WTC11 (cell line): ENCODE measurements around the gene FLYWCH2. TPM values are rescaled to one million over a fixed set of nuclear protein-coding genes. Genes with fewer than 3 reads are reported as not detected.

Experiments used
- ELF4 ChIP-seq: sonication (generic); formaldehyde crosslinking; IDR thresholded peaks from 2 replicates; pipeline ENCODE4 v1.8.1; 2022; ENCODE audit warnings: low read depth, mild to moderate bottlenecking, moderate library complexity, missing genetic modification reagents
- ESRRA ChIP-seq: sonication (generic); formaldehyde crosslinking; IDR thresholded peaks from 2 replicates; pipeline ENCODE4 v1.8.1; 2022; ENCODE audit warnings: mild to moderate bottlenecking, missing genetic modification reagents, borderline replicate concordance
- GABPB1 ChIP-seq: sonication (generic); formaldehyde crosslinking; IDR thresholded peaks from 2 replicates; pipeline ENCODE4 v1.8.1; 2023; ENCODE audit warnings: mild to moderate bottlenecking, missing genetic modification reagents
- MXD4 ChIP-seq: fragments of 250-450 bp; sonication (Bioruptor Pico); IDR thresholded peaks from 2 replicates; pipeline ENCODE4 v1.8.0; 2021; ENCODE audit warnings: mild to moderate bottlenecking, moderate library complexity, borderline replicate concordance
- TEAD4 ChIP-seq: sonication (generic); formaldehyde crosslinking; IDR thresholded peaks from 2 replicates; pipeline ENCODE4 v1.8.0; 2022; ENCODE audit warnings: mild to moderate bottlenecking, missing genetic modification reagents
- ZNF232 ChIP-seq: sonication (generic); formaldehyde crosslinking; IDR thresholded peaks from 2 replicates; pipeline ENCODE4 v1.8.0; 2022; ENCODE audit warnings: mild to moderate bottlenecking, missing genetic modification reagents
- ZNF396 ChIP-seq: fragments of 250-450 bp; sonication (Bioruptor Pico); IDR thresholded peaks from 2 replicates; pipeline ENCODE4 v1.8.0; 2021; ENCODE audit warnings: mild to moderate bottlenecking, moderate library complexity, borderline replicate concordance
- total RNA-seq: library from RNA; stranded (reverse); gene quantifications from 3 replicates; pipeline ENCODE4 v1.2.3, GENCODE V29; 2021
- TF ChIP-seq, protein P1 (sequence below): fragments of 250-450 bp; sonication (Bioruptor Pico); IDR thresholded peaks from 2 replicates; pipeline ENCODE4 v2.1.2; 2022; ENCODE audit warnings: mild to moderate bottlenecking, moderate library complexity
- TF ChIP-seq, protein P2 (sequence below): sonication (generic); formaldehyde crosslinking; IDR thresholded peaks from 2 replicates; pipeline ENCODE4 v1.8.1; 2023; ENCODE audit warnings: mild to moderate bottlenecking, missing genetic modification reagents, borderline replicate concordance
- TF ChIP-seq, protein P3 (sequence below): sonication (generic); formaldehyde crosslinking; IDR thresholded peaks from 2 replicates; pipeline ENCODE4 v1.8.0; 2023; ENCODE audit warnings: missing genetic modification reagents, mild to moderate bottlenecking, borderline replicate concordance
- TF ChIP-seq, protein P4 (sequence below): sonication (generic); formaldehyde crosslinking; IDR thresholded peaks from 2 replicates; pipeline ENCODE4 v1.8.1; 2023; ENCODE audit warnings: mild to moderate bottlenecking, moderate library complexity, missing genetic modification reagents
- TF ChIP-seq, protein P5 (sequence below): sonication (generic); formaldehyde crosslinking; IDR thresholded peaks from 2 replicates; pipeline ENCODE4 v1.8.1; 2022; ENCODE audit warnings: missing genetic modification reagents, borderline replicate concordance
- TF ChIP-seq, protein P6 (sequence below): fragments of 200-600 bp; IDR thresholded peaks from 2 replicates; pipeline ENCODE4 v1.8.0; 2022; ENCODE audit warnings: antibody characterized with exemption
- TF ChIP-seq, protein P7 (sequence below): fragments of 250-450 bp; sonication (Bioruptor Pico); conservative IDR thresholded peaks from 2 replicates; pipeline ENCODE4 v1.9.0; 2021; ENCODE audit warnings: mild to moderate bottlenecking
- TF ChIP-seq, protein P8 (sequence below): sonication (generic); formaldehyde crosslinking; IDR thresholded peaks from 2 replicates; pipeline ENCODE4 v1.8.0; 2022; ENCODE audit warnings: mild to moderate bottlenecking, missing genetic modification reagents
- TF ChIP-seq, protein P9 (sequence below): fragments of 250-450 bp; sonication (Bioruptor Pico); IDR thresholded peaks from 2 replicates; pipeline ENCODE4 v1.8.0; 2021; ENCODE audit warnings: mild to moderate bottlenecking

Gene FLYWCH2
- total RNA-seq, 1 experiment from 2014 or later: 20.7 TPM

DNA sequence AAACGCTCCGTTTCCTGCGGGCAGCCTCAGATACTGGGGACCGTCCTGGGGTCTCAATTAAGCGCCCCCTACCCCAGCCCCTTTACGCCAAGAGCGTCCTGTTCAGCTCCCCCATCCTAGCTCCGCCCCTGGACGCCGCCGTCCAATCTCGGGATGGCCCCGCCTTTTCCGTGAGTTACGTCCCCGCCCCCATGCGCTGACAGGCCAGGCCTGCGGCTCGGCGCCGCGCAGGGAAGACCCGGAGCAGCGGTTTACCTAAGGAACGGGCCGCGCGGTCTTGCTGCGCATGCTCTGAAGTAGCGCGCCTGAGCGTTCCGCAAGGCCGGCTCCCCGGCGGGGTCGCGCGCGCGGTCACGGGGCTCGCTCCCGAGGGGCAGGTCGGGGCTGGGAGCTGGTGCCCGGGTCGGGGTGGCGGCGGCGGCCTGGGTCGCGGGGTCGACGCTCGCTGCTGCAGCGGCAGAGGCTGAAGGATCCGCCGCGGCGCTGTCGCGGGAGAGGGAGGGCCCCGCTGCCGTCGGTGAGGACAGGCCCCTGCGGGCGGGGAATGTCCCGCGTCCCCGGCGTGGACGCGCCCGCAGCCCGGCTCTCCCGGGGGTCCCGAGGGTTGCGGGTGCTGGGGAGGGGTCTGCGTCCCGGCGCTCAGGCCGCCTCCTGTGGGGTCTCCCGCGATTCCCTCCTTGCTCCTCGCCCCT, 28.8 kb downstream of the FLYWCH2 start, which contains the start of gene FLYWCH1 (continued):
- TF ChIP-seq ELF4 (CRISPR knock-in tag) (no peak), TEAD4 (CRISPR knock-in tag) (no peak), GABPB1 (CRISPR knock-in tag) (no peak), ESRRA (CRISPR knock-in tag) (no peak), ZNF232 (CRISPR knock-in tag) (peak; percentile 54; the same call in 1 of the 2 replicates), ZNF396 (CRISPR knock-in tag) (no peak), MXD4 (no peak)
- TF ChIP-seq, protein P1, sequence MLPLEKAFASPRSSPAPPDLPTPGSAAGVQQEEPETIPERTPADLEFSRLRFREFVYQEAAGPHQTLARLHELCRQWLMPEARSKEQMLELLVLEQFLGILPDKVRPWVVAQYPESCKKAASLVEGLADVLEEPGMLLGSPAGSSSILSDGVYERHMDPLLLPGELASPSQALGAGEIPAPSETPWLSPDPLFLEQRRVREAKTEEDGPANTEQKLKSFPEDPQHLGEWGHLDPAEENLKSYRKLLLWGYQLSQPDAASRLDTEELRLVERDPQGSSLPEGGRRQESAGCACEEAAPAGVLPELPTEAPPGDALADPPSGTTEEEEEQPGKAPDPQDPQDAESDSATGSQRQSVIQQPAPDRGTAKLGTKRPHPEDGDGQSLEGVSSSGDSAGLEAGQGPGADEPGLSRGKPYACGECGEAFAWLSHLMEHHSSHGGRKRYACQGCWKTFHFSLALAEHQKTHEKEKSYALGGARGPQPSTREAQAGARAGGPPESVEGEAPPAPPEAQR (CRISPR knock-in tag): 0 out of 2 replicates have a peak, but pooled peaks have one; percentile 14
- TF ChIP-seq, protein P2, sequence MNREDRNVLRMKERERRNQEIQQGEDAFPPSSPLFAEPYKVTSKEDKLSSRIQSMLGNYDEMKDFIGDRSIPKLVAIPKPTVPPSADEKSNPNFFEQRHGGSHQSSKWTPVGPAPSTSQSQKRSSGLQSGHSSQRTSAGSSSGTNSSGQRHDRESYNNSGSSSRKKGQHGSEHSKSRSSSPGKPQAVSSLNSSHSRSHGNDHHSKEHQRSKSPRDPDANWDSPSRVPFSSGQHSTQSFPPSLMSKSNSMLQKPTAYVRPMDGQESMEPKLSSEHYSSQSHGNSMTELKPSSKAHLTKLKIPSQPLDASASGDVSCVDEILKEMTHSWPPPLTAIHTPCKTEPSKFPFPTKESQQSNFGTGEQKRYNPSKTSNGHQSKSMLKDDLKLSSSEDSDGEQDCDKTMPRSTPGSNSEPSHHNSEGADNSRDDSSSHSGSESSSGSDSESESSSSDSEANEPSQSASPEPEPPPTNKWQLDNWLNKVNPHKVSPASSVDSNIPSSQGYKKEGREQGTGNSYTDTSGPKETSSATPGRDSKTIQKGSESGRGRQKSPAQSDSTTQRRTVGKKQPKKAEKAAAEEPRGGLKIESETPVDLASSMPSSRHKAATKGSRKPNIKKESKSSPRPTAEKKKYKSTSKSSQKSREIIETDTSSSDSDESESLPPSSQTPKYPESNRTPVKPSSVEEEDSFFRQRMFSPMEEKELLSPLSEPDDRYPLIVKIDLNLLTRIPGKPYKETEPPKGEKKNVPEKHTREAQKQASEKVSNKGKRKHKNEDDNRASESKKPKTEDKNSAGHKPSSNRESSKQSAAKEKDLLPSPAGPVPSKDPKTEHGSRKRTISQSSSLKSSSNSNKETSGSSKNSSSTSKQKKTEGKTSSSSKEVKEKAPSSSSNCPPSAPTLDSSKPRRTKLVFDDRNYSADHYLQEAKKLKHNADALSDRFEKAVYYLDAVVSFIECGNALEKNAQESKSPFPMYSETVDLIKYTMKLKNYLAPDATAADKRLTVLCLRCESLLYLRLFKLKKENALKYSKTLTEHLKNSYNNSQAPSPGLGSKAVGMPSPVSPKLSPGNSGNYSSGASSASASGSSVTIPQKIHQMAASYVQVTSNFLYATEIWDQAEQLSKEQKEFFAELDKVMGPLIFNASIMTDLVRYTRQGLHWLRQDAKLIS (CRISPR knock-in tag): no peak
- TF ChIP-seq, protein P3, sequence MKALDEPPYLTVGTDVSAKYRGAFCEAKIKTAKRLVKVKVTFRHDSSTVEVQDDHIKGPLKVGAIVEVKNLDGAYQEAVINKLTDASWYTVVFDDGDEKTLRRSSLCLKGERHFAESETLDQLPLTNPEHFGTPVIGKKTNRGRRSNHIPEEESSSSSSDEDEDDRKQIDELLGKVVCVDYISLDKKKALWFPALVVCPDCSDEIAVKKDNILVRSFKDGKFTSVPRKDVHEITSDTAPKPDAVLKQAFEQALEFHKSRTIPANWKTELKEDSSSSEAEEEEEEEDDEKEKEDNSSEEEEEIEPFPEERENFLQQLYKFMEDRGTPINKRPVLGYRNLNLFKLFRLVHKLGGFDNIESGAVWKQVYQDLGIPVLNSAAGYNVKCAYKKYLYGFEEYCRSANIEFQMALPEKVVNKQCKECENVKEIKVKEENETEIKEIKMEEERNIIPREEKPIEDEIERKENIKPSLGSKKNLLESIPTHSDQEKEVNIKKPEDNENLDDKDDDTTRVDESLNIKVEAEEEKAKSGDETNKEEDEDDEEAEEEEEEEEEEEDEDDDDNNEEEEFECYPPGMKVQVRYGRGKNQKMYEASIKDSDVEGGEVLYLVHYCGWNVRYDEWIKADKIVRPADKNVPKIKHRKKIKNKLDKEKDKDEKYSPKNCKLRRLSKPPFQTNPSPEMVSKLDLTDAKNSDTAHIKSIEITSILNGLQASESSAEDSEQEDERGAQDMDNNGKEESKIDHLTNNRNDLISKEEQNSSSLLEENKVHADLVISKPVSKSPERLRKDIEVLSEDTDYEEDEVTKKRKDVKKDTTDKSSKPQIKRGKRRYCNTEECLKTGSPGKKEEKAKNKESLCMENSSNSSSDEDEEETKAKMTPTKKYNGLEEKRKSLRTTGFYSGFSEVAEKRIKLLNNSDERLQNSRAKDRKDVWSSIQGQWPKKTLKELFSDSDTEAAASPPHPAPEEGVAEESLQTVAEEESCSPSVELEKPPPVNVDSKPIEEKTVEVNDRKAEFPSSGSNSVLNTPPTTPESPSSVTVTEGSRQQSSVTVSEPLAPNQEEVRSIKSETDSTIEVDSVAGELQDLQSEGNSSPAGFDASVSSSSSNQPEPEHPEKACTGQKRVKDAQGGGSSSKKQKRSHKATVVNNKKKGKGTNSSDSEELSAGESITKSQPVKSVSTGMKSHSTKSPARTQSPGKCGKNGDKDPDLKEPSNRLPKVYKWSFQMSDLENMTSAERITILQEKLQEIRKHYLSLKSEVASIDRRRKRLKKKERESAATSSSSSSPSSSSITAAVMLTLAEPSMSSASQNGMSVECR (CRISPR knock-in tag): peak; percentile 13; the same call in 1 of the 2 replicates
- TF ChIP-seq, protein P4, sequence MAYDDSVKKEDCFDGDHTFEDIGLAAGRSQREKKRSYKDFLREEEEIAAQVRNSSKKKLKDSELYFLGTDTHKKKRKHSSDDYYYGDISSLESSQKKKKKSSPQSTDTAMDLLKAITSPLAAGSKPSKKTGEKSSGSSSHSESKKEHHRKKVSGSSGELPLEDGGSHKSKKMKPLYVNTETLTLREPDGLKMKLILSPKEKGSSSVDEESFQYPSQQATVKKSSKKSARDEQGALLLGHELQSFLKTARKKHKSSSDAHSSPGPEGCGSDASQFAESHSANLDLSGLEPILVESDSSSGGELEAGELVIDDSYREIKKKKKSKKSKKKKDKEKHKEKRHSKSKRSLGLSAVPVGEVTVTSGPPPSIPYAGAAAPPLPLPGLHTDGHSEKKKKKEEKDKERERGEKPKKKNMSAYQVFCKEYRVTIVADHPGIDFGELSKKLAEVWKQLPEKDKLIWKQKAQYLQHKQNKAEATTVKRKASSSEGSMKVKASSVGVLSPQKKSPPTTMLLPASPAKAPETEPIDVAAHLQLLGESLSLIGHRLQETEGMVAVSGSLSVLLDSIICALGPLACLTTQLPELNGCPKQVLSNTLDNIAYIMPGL: peak; percentile 72; the same call in 1 of the 2 replicates
- TF ChIP-seq, protein P5, sequence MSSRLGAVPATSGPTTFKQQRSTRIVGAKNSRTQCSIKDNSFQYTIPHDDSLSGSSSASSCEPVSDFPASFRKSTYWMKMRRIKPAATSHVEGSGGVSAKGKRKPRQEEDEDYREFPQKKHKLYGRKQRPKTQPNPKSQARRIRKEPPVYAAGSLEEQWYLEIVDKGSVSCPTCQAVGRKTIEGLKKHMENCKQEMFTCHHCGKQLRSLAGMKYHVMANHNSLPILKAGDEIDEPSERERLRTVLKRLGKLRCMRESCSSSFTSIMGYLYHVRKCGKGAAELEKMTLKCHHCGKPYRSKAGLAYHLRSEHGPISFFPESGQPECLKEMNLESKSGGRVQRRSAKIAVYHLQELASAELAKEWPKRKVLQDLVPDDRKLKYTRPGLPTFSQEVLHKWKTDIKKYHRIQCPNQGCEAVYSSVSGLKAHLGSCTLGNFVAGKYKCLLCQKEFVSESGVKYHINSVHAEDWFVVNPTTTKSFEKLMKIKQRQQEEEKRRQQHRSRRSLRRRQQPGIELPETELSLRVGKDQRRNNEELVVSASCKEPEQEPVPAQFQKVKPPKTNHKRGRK (CRISPR knock-in tag): no peak
- TF ChIP-seq, protein P6, sequence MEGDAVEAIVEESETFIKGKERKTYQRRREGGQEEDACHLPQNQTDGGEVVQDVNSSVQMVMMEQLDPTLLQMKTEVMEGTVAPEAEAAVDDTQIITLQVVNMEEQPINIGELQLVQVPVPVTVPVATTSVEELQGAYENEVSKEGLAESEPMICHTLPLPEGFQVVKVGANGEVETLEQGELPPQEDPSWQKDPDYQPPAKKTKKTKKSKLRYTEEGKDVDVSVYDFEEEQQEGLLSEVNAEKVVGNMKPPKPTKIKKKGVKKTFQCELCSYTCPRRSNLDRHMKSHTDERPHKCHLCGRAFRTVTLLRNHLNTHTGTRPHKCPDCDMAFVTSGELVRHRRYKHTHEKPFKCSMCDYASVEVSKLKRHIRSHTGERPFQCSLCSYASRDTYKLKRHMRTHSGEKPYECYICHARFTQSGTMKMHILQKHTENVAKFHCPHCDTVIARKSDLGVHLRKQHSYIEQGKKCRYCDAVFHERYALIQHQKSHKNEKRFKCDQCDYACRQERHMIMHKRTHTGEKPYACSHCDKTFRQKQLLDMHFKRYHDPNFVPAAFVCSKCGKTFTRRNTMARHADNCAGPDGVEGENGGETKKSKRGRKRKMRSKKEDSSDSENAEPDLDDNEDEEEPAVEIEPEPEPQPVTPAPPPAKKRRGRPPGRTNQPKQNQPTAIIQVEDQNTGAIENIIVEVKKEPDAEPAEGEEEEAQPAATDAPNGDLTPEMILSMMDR: no peak
- TF ChIP-seq, protein P7, sequence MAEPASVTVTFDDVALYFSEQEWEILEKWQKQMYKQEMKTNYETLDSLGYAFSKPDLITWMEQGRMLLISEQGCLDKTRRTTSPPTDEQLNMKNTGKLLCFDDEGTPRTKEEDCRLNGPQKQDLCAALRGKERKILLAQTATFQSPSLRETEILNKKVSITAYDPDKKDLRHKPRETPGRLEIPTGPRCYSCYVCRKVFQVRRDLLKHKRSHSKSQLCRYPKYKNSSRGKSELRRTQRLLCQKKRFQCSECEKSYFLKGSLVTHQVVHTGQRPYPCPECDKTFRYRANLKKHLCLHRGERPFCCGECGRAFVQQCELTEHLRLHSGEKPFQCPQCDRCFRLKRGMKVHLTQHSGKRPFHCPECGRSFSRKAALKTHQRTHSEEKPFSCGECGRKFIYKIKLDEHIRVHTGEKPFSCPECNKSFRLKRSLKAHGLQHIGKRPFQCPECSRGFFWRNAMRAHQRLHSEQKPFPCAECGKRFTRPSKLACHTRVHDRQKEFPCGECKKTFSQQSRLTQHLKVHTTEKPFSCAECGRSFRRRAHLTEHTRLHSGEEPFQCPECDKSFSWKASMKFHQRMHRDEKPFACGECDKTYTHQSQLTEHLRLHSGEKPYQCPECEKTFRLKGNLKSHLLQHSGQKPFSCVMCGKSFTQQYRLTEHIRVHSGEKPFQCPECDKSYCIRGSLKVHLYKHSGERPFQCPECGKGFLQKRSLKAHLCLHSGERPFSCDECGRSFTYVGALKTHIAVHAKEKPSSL (CRISPR knock-in tag): no peak
- TF ChIP-seq, protein P8, sequence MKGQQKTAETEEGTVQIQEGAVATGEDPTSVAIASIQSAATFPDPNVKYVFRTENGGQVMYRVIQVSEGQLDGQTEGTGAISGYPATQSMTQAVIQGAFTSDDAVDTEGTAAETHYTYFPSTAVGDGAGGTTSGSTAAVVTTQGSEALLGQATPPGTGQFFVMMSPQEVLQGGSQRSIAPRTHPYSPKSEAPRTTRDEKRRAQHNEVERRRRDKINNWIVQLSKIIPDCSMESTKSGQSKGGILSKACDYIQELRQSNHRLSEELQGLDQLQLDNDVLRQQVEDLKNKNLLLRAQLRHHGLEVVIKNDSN (CRISPR knock-in tag): no peak
- TF ChIP-seq, protein P9, sequence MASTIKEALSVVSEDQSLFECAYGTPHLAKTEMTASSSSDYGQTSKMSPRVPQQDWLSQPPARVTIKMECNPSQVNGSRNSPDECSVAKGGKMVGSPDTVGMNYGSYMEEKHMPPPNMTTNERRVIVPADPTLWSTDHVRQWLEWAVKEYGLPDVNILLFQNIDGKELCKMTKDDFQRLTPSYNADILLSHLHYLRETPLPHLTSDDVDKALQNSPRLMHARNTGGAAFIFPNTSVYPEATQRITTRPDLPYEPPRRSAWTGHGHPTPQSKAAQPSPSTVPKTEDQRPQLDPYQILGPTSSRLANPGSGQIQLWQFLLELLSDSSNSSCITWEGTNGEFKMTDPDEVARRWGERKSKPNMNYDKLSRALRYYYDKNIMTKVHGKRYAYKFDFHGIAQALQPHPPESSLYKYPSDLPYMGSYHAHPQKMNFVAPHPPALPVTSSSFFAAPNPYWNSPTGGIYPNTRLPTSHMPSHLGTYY (CRISPR knock-in tag): no peak
